Measurements from ENCODE around the gene SCRG1.

The SCRG1 gene

GRCh38 chr4:173357939-173358338 is 41.0 kb downstream of the SCRG1 start:
- DNase-seq = no peak

GRCh38 chr4:173347467-173347866 is 51.4 kb downstream of the SCRG1 start:
- DNase-seq = no peak

DNA sequence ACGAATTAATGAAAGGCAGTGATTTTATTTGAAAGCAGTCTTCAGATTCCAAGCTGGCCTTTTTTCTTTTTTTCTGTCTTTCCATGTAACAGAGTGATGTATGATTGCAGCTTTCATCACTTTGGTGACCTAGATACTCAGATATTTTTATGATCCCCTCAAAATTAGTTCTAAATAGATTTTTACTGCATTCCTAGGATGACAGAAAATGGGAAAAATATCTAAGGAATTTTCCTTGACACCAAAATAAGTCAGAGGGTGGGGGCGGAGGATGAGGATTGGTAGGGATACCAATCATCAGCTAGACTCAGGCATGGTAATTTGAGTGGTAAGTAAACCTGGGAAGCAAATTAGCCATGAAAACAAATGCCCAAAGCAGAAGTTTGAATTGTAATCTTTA is 52.8 kb downstream of the SCRG1 start:
- no peak for DNase-seq

GRCh38 chr4:173345648-173346047 is 53.3 kb downstream of the SCRG1 start:
- DNase-seq = peak in 1 of 2 experiments; percentile 13

GRCh38 chr4:173343832-173344397 is 55.0 kb downstream of the SCRG1 start:
- no peak for DNase-seq

DNA sequence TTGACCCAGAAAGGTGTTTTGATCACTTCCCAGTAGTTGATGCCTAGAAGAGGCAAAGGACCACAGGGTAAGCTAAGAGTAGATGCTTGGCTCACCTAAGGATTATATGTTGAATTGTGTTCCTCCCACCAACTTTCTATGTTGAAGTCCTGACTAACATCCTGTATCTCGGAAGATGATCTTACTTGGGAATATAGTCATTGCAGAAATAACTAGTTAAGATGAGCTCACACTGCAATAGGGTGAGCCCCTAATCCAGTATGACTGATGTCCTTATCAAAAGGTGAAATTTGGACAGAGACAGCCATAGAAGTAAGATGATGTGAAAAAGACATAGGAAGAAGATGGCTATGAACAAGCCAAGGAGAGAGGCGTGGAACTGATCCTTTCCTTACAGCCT is 61.5 kb downstream of the SCRG1 start:
- DNase-seq = no peak

DNA sequence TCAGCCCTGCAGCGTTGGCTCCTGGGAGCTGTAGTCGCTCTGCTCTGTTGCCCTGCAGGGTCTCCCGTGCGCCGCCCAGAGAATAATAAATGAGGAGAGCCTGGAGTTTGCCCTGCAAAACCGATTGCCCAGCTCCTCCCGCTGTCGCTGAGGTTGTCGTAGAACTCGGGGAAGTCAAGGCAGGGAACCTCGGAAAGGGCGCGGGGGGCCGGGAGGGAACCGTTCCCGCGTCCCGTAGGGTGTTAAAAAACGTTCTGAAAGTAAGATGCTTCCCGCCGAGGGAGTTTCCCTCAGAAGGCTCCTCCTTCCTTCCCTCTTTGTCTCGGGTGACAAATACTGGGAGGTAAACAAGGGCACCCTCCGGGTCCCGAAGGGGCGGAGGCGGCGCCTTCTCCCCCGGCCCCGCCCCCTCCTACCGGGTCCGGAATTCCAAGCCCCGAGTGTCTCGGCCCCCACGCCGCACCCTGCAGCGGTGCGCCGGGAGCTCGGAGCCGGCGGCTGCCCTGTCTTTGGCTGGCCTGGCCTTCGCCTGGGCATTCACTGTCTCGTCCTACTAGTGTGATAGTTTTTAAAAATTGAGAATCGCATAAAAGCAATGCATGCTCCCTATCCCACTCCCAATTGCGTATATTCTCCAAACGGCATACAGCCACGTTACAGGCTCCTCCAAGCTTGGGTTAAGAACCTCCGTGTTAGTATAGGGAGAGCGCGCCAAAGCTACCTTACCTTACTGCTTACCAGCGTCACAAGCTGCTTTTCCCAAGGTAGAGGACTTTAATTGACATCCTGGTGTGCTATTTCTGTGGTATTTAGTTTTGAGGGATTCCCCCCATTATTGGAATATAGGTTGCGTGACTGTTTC is 63.8 kb downstream of the SCRG1 start:
- DNase-seq = peak; percentile 60 to 70

All from AML-193 (cell line).